Fibroblast of pulmonary artery (primary cell): ENCODE measurements around the gene CEP164.

ENCODE experiments used
- DNase-seq: peaks from one replicate; pipeline ENCODE4 v3.0.0-alpha.2; 2010; ENCODE audit warnings: low read depth
- H3K4me3 ChIP-seq: replicated peaks from 2 replicates; pipeline ENCODE4 v1.5.1; 2011; ENCODE audit warnings: low read depth, mild to moderate bottlenecking, control low read depth, low read length, moderate library complexity
- TF ChIP-seq, protein P1 (sequence below): IDR thresholded peaks from 2 replicates; pipeline ENCODE4 v1.5.1; 2011; ENCODE audit warnings: mild to moderate bottlenecking, control low read depth, low read length, inconsistent platforms; ENCODE audit errors: missing control alignments

Gene CEP164

GRCh38 chr11:117459123-117459978, 131.7 kb downstream of the CEP164 start:
- no peak overlapping the region for H3K4me3 ChIP-seq
- no peak for DNase-seq
- TF ChIP-seq, protein P1, sequence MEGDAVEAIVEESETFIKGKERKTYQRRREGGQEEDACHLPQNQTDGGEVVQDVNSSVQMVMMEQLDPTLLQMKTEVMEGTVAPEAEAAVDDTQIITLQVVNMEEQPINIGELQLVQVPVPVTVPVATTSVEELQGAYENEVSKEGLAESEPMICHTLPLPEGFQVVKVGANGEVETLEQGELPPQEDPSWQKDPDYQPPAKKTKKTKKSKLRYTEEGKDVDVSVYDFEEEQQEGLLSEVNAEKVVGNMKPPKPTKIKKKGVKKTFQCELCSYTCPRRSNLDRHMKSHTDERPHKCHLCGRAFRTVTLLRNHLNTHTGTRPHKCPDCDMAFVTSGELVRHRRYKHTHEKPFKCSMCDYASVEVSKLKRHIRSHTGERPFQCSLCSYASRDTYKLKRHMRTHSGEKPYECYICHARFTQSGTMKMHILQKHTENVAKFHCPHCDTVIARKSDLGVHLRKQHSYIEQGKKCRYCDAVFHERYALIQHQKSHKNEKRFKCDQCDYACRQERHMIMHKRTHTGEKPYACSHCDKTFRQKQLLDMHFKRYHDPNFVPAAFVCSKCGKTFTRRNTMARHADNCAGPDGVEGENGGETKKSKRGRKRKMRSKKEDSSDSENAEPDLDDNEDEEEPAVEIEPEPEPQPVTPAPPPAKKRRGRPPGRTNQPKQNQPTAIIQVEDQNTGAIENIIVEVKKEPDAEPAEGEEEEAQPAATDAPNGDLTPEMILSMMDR, result no peak

GRCh38 chr11:117459979-117460300, 132.3 kb downstream of the CEP164 start:
- H3K4me3 ChIP-seq, result no peak overlapping the region
- DNase-seq, result no peak
- TF ChIP-seq, protein P1, result no peak

DNA sequence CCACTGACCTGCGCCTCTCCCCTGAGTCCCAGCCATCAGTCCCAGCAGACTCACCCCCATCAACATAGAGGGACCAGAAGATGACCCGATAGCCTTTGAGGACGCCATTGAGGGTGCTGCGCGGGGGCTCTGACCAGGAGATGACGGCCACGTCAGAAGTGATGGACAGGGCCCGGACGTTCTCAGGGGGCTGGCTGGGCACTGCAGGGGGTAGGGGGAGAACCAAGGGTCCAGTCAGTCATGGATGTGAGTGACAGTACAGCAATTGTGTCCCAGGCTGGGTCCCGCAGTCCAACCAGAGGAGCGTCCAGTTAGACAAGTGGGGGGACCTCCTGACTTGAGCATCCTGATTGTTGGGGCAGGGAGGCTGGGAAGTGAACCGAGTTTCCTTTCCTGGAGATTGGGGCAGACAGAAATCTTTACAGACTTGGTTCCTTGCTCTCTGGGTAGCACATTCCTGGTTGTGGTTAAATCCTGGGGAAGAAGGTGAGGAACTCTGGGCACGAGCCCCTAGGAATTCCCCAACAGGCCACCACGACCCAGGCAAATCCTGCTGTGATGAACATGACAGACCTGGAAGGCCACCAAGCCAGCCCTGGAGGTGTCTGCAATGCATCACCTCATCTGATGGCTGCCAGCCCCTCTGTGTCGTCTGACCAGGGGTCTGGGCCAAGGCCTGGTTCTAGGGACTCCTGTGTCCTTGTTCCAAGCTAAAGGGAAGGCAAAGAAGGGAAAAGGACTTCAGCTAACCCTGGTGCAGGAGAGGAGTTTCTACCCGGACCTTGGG, 133.9 kb downstream of the CEP164 start:
- TF ChIP-seq, protein P1, result no peak
- no peak for DNase-seq
- no peak overlapping the region for H3K4me3 ChIP-seq

- TF ChIP-seq, protein P1, result no peak
- no peak overlapping the region for H3K4me3 ChIP-seq
- DNase-seq, result no peak
Observed at GRCh38 chr11:117462183-117462863, 134.7 kb downstream of the CEP164 start.

GRCh38 chr11:117462864-117463247, 135.2 kb downstream of the CEP164 start:
- no peak for DNase-seq
- TF ChIP-seq, protein P1, result no peak
- H3K4me3 ChIP-seq, result no peak overlapping the region
